ENCODE data around the gene ZNF316. TPM values are rescaled to one million over a fixed set of nuclear protein-coding genes. Genes with fewer than 3 reads are reported as not detected.

ZNF316 gene
- polyA plus RNA-seq, 3 donors: 0.66 to 41.1 (median 1.2) TPM

DNA sequence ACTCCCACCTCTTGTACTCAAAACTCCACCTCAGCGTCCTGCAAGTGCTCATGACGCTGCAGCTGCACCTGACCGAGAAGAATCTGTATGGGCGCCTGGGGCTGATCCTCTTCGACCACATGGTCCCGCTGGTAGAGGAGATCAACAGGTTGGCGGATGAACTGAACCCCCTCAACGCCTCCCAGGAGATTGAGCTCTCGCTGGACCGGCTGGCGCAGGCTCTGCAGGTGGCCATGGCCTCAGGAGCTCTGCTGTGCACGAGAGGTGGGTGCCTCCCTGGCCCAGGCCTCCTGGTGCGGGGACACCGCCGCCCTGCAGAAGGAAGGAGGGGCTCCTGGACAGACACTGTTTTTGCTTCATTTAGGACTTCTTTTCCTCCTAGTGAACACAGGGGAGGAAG is 37.0 kb upstream of the ZNF316 start:
- 97% methylated on average over 13 of the region's 15 CpGs for whole genome bisulfite sequencing (ENCODE audit: insufficient coverage)
- H3K27ac Mint-ChIP-seq: no peak overlapping the region
- no peak for DNase-seq
- no peak overlapping the region for H3K9ac ChIP-seq (ENCODE audit: insufficient read depth, low read length, poor library complexity, severe bottlenecking)
- no peaks in the 10 kb centered on the region for H3K9me3 ChIP-seq (replicated peaks in 1 of 2; ENCODE audit: control insufficient read depth in 1 of 2, insufficient read depth in 1 of 2, low read length in 2 of 2)
- H3K27me3 Mint-ChIP-seq (ENCODE audit: low read depth in 3 of 3): no peaks in the 10 kb centered on the region
- peaks cover 75 to 97% of the 10 kb centered on the region in 2 donors for H3K36me3 Mint-ChIP-seq
- H3K36me3 ChIP-seq (replicated peaks in 1 of 2; ENCODE audit: control insufficient read depth in 1 of 2, insufficient read depth in 2 of 2, low read length in 2 of 2): peaks cover 79 to 87% of the 10 kb centered on the region in 2 donors
- H3K4me2 ChIP-seq (replicated peaks; ENCODE audit: extremely low read depth, low read length, poor library complexity, severe bottlenecking): no peak overlapping the region
- H3K4me1 ChIP-seq (ENCODE audit: control insufficient read depth in 1 of 2, insufficient read depth in 2 of 2, low read length in 2 of 2): no peaks in the 10 kb centered on the region
- H3K9me3 Mint-ChIP-seq: peaks cover 0 to 2% (median 0%) of the 10 kb centered on the region in 7 donors
- no peak overlapping the region for H2AFZ ChIP-seq (ENCODE audit: insufficient read depth, low read depth, low read length, poor library complexity, severe bottlenecking)
- intact Hi-C loops (cut with micrococcal nuclease): no loop called here
- H3K27ac ChIP-seq (ENCODE audit: low read depth in 1 of 2, low read length in 2 of 2): no peak overlapping the region
- no peak overlapping the region for H3K4me3 Mint-ChIP-seq
- H3K27me3 ChIP-seq (ENCODE audit: control insufficient read depth in 2 of 2, insufficient read depth in 2 of 2, low read length in 2 of 2): no peaks in the 10 kb centered on the region
- peaks cover 13% of the 10 kb centered on the region for H4K20me1 ChIP-seq (ENCODE audit: insufficient read depth, low read length)
- TF ChIP-seq CTCF (IDR thresholded peaks at IDR 0.05): no peak
- H3K4me3 ChIP-seq (replicated peaks in 1 of 3; ENCODE audit: low read depth in 2 of 3, low read length in 3 of 3): no peak overlapping the region
- no peaks in the 10 kb centered on the region for H3K79me2 ChIP-seq (ENCODE audit: insufficient read depth, low read length)
- H3K4me1 Mint-ChIP-seq: no peaks in the 10 kb centered on the region

- Mint-ChIP-seq H3K36me3 (peaks cover 54 to 88% of the 10 kb centered on the region in 2 donors), H3K4me1 (no peaks in the 10 kb centered on the region)
- intact Hi-C loops (cut with micrococcal nuclease): no loop called here
These were observed 32.7 kb upstream of the ZNF316 start for GRCh38 chr7:6604458-6604857.

More at GRCh38 chr7:6604458-6604857, 32.7 kb upstream of the ZNF316 start:
- Histone ChIP-seq H3K4me1 (ENCODE audit: control insufficient read depth in 1 of 2, insufficient read depth in 2 of 2, low read length in 2 of 2) (no peaks in the 10 kb centered on the region), H3K4me2 (replicated peaks; ENCODE audit: extremely low read depth, low read length, poor library complexity, severe bottlenecking) (no peak overlapping the region), H3K9me3 (replicated peaks in 1 of 2; ENCODE audit: control insufficient read depth in 1 of 2, insufficient read depth in 1 of 2, low read length in 2 of 2) (no peaks in the 10 kb centered on the region), H3K36me3 (replicated peaks in 1 of 2; ENCODE audit: control insufficient read depth in 1 of 2, insufficient read depth in 2 of 2, low read length in 2 of 2) (peaks cover 61 to 79% of the 10 kb centered on the region in 2 donors), H3K79me2 (ENCODE audit: insufficient read depth, low read length) (no peaks in the 10 kb centered on the region), H3K4me3 (replicated peaks in 1 of 3; ENCODE audit: low read depth in 2 of 3, low read length in 3 of 3) (no peak overlapping the region), H3K27me3 (ENCODE audit: control insufficient read depth in 2 of 2, insufficient read depth in 2 of 2, low read length in 2 of 2) (no peaks in the 10 kb centered on the region), H3K27ac (ENCODE audit: low read depth in 1 of 2, low read length in 2 of 2) (no peak overlapping the region), H3K9ac (ENCODE audit: insufficient read depth, low read length, poor library complexity, severe bottlenecking) (no peak overlapping the region), H4K20me1 (ENCODE audit: insufficient read depth, low read length) (peaks cover 13% of the 10 kb centered on the region), H2AFZ (ENCODE audit: insufficient read depth, low read depth, low read length, poor library complexity, severe bottlenecking) (no peak overlapping the region)
- H3K27ac Mint-ChIP-seq: peak overlapping the region in 1 of 7 donors; percentile 72
- WGBS (ENCODE audit: insufficient coverage): 100% methylated on average over 8 of the region's 10 CpGs
- no peak overlapping the region for H3K4me3 Mint-ChIP-seq
- no peak for DNase-seq
- H3K9me3 Mint-ChIP-seq: peaks cover 0 to 2% (median 0%) of the 10 kb centered on the region in 7 donors
- TF ChIP-seq CTCF (IDR thresholded peaks at IDR 0.05): no peak
- no peaks in the 10 kb centered on the region for H3K27me3 Mint-ChIP-seq (ENCODE audit: low read depth in 3 of 3)

Measured in CD14-positive monocyte (primary cell).